Neuron (in vitro differentiated cells): ENCODE measurements around the gene SRI.
A peak's percentile ranks its signal among the peaks of the same experiment; 100 is the strongest.

Experiments used
- H2AFZ ChIP-seq: one replicate; pipeline ENCODE4 v1.6.1; 2013; ENCODE audit warnings: low read depth, mild to moderate bottlenecking, inconsistent platforms, low read length, moderate library complexity
- H3K27me3 ChIP-seq: one replicate; pipeline ENCODE4 v1.6.1; 2013; ENCODE audit warnings: low read length; ENCODE audit not compliant: insufficient read depth
- H3K36me3 ChIP-seq: one replicate; pipeline ENCODE4 v1.6.1; 2013; ENCODE audit warnings: low read length; ENCODE audit not compliant: insufficient read depth
- H3K4me1 ChIP-seq: one replicate; pipeline ENCODE4 v1.6.1; 2013; ENCODE audit warnings: low read length; ENCODE audit not compliant: insufficient read depth
- H3K4me3 ChIP-seq: 2 replicates; pipeline ENCODE4 v1.5.1; 2013; ENCODE audit warnings: mild to moderate bottlenecking, low read length, moderate library complexity
- H3K9me3 ChIP-seq: one replicate; pipeline ENCODE4 v1.6.1; 2013; ENCODE audit warnings: low read length

The SRI gene

DNA sequence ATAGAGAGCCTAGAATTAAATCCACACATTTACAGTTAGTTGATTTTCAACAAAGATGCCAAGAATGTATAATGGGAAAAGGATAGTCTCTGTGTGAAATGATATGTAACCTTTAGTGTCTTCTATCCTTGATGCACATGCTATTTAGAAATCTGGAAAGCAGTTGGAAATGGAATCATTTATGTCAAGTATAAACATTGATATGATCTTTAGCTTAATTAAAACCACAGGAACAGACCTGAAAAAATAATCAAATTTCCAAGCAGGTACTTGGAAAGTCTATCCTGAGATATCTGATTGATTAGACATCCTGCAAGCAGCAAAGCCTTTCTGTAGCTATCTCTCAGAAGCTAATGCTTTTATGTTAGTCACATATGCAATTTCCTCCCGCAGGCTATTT lies 24.4 kb upstream of the SRI start:
- Histone ChIP-seq H3K4me1 (peaks cover 5% of the 10 kb centered on the region), H3K9me3 (no peaks in the 10 kb centered on the region), H2AFZ (no peak overlapping the region), H3K4me3 (no peak overlapping the region), H3K27me3 (no peaks in the 10 kb centered on the region), H3K36me3 (no peaks in the 10 kb centered on the region)

GRCh38 chr7:88243345-88243909 lies 23.6 kb upstream of the SRI start:
- H3K4me1 ChIP-seq, result peaks cover 5% of the 10 kb centered on the region
- H3K36me3 ChIP-seq, result no peaks in the 10 kb centered on the region
- no peaks in the 10 kb centered on the region for H3K9me3 ChIP-seq
- H2AFZ ChIP-seq, result peak overlapping the region; percentile 18
- no peaks in the 10 kb centered on the region for H3K27me3 ChIP-seq
- no peak overlapping the region for H3K4me3 ChIP-seq

DNA sequence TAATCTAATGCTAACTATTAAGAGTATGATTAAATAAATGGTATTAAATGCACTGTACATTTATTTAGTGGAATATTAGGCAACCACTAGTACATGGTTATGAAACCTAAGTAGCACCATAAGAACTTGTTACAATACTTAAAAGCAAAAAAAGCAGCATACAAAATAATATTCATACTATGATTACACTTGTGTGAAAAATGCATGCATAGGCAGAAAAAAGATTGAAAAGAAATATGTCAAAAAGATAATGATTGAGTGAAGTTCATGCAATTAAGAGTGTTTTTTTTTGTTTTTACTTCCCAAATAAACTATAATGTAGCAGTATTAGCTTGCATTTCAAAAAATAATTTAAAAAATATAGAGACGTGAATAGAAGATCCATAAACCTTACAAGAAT lies 20.0 kb upstream of the SRI start:
- peaks cover 5% of the 10 kb centered on the region for H3K4me1 ChIP-seq

GRCh38 chr7:88233828-88234227 lies 14.0 kb upstream of the SRI start:
- no peak overlapping the region for H3K4me3 ChIP-seq
- no peaks in the 10 kb centered on the region for H3K36me3 ChIP-seq
- H3K27me3 ChIP-seq, result no peaks in the 10 kb centered on the region
- H2AFZ ChIP-seq, result no peak overlapping the region
- peaks cover 1% of the 10 kb centered on the region for H3K9me3 ChIP-seq
- H3K4me1 ChIP-seq, result peaks cover 5% of the 10 kb centered on the region

More for the DNA sequence above, 20.0 kb upstream of the SRI start:
- no peaks in the 10 kb centered on the region for H3K9me3 ChIP-seq
- no peak overlapping the region for H3K4me3 ChIP-seq
- H3K36me3 ChIP-seq, result no peaks in the 10 kb centered on the region
- no peak overlapping the region for H2AFZ ChIP-seq
- H3K27me3 ChIP-seq, result no peaks in the 10 kb centered on the region

DNA sequence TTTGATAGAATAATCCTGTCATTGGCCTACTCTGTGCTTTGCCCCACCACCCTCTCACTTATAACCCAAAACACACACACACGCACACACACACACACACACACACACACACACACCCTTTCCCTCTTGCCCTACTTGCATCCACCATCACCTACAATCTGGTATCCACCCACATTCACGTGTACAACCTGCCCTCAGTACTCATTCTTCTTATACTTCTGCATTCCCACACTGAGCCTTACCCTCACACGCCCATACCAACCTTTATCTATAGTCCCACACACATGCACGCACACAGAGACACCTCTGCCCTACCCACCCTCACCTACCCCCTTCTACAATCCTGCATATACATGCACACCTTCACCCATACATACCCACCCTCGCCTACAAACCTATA lies 10.8 kb upstream of the SRI start:
- H3K36me3 ChIP-seq, result no peaks in the 10 kb centered on the region
- H3K27me3 ChIP-seq, result no peaks in the 10 kb centered on the region
- peaks cover 1% of the 10 kb centered on the region for H3K9me3 ChIP-seq
- no peak overlapping the region for H2AFZ ChIP-seq
- peaks cover 5% of the 10 kb centered on the region for H3K4me1 ChIP-seq
- no peak overlapping the region for H3K4me3 ChIP-seq

- Histone ChIP-seq H3K4me3 (no peak overlapping the region), H3K27me3 (no peaks in the 10 kb centered on the region), H2AFZ (no peak overlapping the region), H3K36me3 (no peaks in the 10 kb centered on the region), H3K9me3 (peaks cover 1% of the 10 kb centered on the region), H3K4me1 (peaks cover 5% of the 10 kb centered on the region)
Observed at GRCh38 chr7:88229302-88229995, 9.6 kb upstream of the SRI start.

DNA sequence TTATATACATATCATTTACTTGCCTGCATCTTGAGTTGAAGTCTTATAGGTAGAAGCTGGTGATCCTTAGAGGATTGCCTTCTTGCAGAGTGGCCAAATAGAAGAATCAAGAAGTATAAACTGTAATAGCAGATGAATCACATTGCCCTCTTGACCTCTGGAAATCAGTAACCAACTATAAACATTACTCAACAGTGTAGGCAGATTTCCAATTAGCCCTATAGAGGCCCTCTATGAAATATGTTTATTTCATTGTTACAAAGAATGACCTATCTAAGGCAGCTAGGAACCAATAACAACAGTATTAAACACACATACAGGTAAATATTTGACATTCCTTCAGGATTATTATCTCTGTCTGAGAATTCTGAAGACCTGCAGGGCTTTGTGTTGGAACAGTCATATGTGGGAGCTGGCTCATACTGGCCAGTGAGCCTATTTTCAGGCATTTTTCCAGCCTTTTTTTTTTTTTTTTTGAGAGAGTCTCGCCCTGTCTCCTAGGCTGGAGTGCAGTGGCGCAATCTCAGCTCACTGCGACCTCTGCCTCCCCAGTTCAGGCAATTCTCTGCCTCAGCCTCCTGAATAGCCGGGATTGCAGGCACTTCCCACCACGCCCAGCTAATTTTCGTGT lies 7.2 kb upstream of the SRI start:
- H3K36me3 ChIP-seq, result no peaks in the 10 kb centered on the region
- H3K4me1 ChIP-seq, result no peaks in the 10 kb centered on the region
- no peaks in the 10 kb centered on the region for H3K27me3 ChIP-seq
- peaks cover 1% of the 10 kb centered on the region for H3K9me3 ChIP-seq
- no peak overlapping the region for H3K4me3 ChIP-seq
- H2AFZ ChIP-seq, result no peak overlapping the region

DNA sequence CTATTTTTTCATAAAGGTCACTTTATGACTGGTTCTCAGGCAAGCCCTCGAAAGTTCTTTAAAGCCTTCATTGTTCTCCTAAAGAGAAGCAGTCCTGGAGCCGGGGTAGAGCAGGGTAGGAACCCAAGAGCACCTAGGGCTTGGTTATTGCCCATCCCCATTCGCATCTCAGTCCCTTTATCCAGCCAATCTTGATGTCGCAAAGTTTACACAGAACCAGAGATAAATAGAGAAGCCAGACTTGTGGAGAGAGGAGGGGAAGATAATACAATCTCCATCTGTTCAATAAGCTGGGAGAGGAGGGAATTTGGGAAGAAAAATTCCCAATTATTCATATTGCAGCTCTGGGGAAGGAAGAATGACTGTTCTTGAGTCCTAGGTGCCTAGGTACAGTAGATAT lies 6.4 kb upstream of the SRI start:
- Histone ChIP-seq H3K27me3 (no peaks in the 10 kb centered on the region), H3K9me3 (peaks cover 1% of the 10 kb centered on the region), H3K4me3 (no peak overlapping the region), H2AFZ (no peak overlapping the region), H3K4me1 (peaks cover 3% of the 10 kb centered on the region), H3K36me3 (no peaks in the 10 kb centered on the region)

GRCh38 chr7:88224601-88225275 lies 4.9 kb upstream of the SRI start:
- Histone ChIP-seq H3K9me3 (peaks cover 1% of the 10 kb centered on the region), H3K4me3 (no peak overlapping the region), H3K4me1 (peaks cover 7% of the 10 kb centered on the region), H3K36me3 (no peaks in the 10 kb centered on the region), H3K27me3 (no peaks in the 10 kb centered on the region), H2AFZ (no peak overlapping the region)

DNA sequence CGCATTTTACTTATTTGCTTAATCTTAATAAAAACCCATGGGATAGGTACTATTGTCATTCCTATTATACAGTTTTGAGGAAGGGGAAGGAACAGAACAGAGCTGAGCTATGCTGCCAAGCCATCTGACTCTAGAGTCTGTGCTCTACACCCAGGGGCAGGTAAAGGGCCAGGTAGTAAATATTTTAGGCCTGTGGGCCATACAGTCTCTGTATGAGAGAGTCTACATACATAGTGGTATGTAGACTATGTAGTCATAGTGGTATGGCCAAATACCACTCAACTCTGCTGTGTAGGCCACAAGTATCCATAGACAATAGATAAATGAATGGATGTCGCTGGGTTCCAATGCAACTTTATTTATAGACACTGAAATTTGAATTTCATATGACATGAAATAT lies 3.4 kb upstream of the SRI start:
- no peak overlapping the region for H2AFZ ChIP-seq
- no peaks in the 10 kb centered on the region for H3K9me3 ChIP-seq
- peaks cover 1% of the 10 kb centered on the region for H3K36me3 ChIP-seq
- H3K27me3 ChIP-seq, result no peaks in the 10 kb centered on the region
- H3K4me1 ChIP-seq, result peaks cover 11% of the 10 kb centered on the region
- no peak overlapping the region for H3K4me3 ChIP-seq

GRCh38 chr7:88218836-88219605 lies 817 bp downstream of the SRI start:
- peak overlapping the region; percentile 59 for H3K4me3 ChIP-seq
- H3K36me3 ChIP-seq, result peaks cover 33% of the 10 kb centered on the region
- peak overlapping the region; percentile 97 for H2AFZ ChIP-seq
- no peaks in the 10 kb centered on the region for H3K27me3 ChIP-seq
- no peaks in the 10 kb centered on the region for H3K9me3 ChIP-seq
- peaks cover 17% of the 10 kb centered on the region for H3K4me1 ChIP-seq

- H3K4me3 ChIP-seq, result peak overlapping the region; percentile 59
- H3K27me3 ChIP-seq, result no peaks in the 10 kb centered on the region
- no peak overlapping the region for H2AFZ ChIP-seq
- H3K36me3 ChIP-seq, result peaks cover 36% of the 10 kb centered on the region
- peaks cover 17% of the 10 kb centered on the region for H3K4me1 ChIP-seq
- H3K9me3 ChIP-seq, result no peaks in the 10 kb centered on the region
Observed at GRCh38 chr7:88218429-88218745, 1.5 kb downstream of the SRI start.
